GM18511 (cell line): Measurements from ENCODE around the gene GDF7.
"Not testable (repeated sequence)": the region's sequence is repeated elsewhere in the genome, so short reads cannot be mapped to it uniquely, and the experiment has no call there.

Source experiments
- ATAC-seq: cut with Tn5 transposase; IDR thresholded peaks from one replicate; pipeline ENCODE4 v1.9.1; 2021; ENCODE audit warnings: mild to moderate bottlenecking, moderate library complexity; ENCODE audit not compliant: unreplicated experiment

Gene GDF7

GRCh38 chr2:20691076-20691734, 24.3 kb downstream of the GDF7 start:
- ATAC-seq: no peak

- ATAC-seq: no peak
Observed at GRCh38 chr2:20692081-20692480, 25.1 kb downstream of the GDF7 start.

- ATAC-seq: no peak
Observed at GRCh38 chr2:20693317-20693716, 26.4 kb downstream of the GDF7 start.

- no peak for ATAC-seq
Observed at GRCh38 chr2:20696366-20696765, 29.4 kb downstream of the GDF7 start.

- ATAC-seq: no peak
Observed at GRCh38 chr2:20697322-20697934, 30.5 kb downstream of the GDF7 start.

GRCh38 chr2:20698916-20699613, 32.1 kb downstream of the GDF7 start:
- peak; percentile 52 for ATAC-seq

- no peak for ATAC-seq
Observed at GRCh38 chr2:20702563-20702962, 35.6 kb downstream of the GDF7 start.

GRCh38 chr2:20704886-20705285, 37.9 kb downstream of the GDF7 start:
- no peak for ATAC-seq

- no peak for ATAC-seq
Observed at GRCh38 chr2:20706217-20706616, 39.3 kb downstream of the GDF7 start.

- ATAC-seq: no peak
Observed at GRCh38 chr2:20706786-20707185, 39.8 kb downstream of the GDF7 start.

- ATAC-seq: no peak
Observed at GRCh38 chr2:20707601-20708000, 40.7 kb downstream of the GDF7 start.

- not testable (repeated sequence) for ATAC-seq
Observed at GRCh38 chr2:20711641-20712040, 44.7 kb downstream of the GDF7 start.

GRCh38 chr2:20713585-20713984, 46.6 kb downstream of the GDF7 start:
- not testable (repeated sequence) for ATAC-seq

- not testable (repeated sequence) for ATAC-seq
Observed at GRCh38 chr2:20714412-20714811, 47.5 kb downstream of the GDF7 start.

- not testable (repeated sequence) for ATAC-seq
Observed at GRCh38 chr2:20716164-20716563, 49.2 kb downstream of the GDF7 start.

- no peak for ATAC-seq
Observed at GRCh38 chr2:20717641-20718040, 50.7 kb downstream of the GDF7 start.

GRCh38 chr2:20722592-20723240, 55.8 kb downstream of the GDF7 start:
- no peak for ATAC-seq

GRCh38 chr2:20723543-20723942, 56.6 kb downstream of the GDF7 start:
- ATAC-seq: no peak

- ATAC-seq: no peak
Observed at GRCh38 chr2:20724500-20725053, 57.6 kb downstream of the GDF7 start.

GRCh38 chr2:20725782-20726181, 58.8 kb downstream of the GDF7 start:
- no peak for ATAC-seq

GRCh38 chr2:20726913-20727312, 60.0 kb downstream of the GDF7 start:
- ATAC-seq: no peak
